SU-DHL-6 (cell line): ENCODE measurements around the gene FRMD4B.

Experiments used
- CTCF ChIP-seq: fragments of 200-600 bp; sonication (generic); IDR thresholded peaks from one replicate; pipeline ENCODE4 v1.5.1; 2017; ENCODE audit warnings: antibody characterized with exemption, mild to moderate bottlenecking, low read length, moderate library complexity; ENCODE audit not compliant: insufficient read depth, poor library complexity, severe bottlenecking
- EZH2phosphoT487 ChIP-seq: fragments of 200-600 bp; sonication (generic), shearing (Covaris generic); conservative IDR thresholded peaks from 2 replicates; pipeline ENCODE4 v1.6.1; 2018; ENCODE audit warnings: mild to moderate bottlenecking, antibody characterized with exemption, low read length, moderate library complexity, mixed read lengths

GRCh38 chr3:69376731-69377130 is 9.2 kb downstream of the FRMD4B start:
- TF ChIP-seq EZH2phosphoT487 = no peak
- no peak for TF ChIP-seq CTCF
